Stimulated activated CD8-positive, alpha-beta memory T cell treated with anti-CD3 and anti-CD28 coated beads, Interleukin-7, amount 100 ng/mL, for 1 hour (primary cell): Measurements from ENCODE around the gene ATP5ME.
A peak's percentile ranks its signal among the peaks of the same experiment; 100 is the strongest.
"Not testable (repeated sequence)": the region's sequence is repeated elsewhere in the genome, so short reads cannot be mapped to it uniquely, and the experiment has no call there.

Experiments
- DNase-seq, 2 donors: peaks; one replicate each; pipeline ENCODE4 v3.0.0-alpha.2; 2020; ENCODE audit warnings: low read depth in 2 of 2

The ATP5ME gene

GRCh38 chr4:705278-706082 lies 31.4 kb upstream of the ATP5ME start, which contains the start of gene PCGF3:
Gene PCGF3, plus strand, starts transcription at chr4:705832. Its CDS starts 27,849 bp downstream, at chr4:733681.
- peak; percentile 92 to 96 for DNase-seq

GRCh38 chr4:704971-705277 lies 30.8 kb upstream of the ATP5ME start:
- no peak for DNase-seq

- no peak for DNase-seq
These were observed 30.3 kb upstream of the ATP5ME start for GRCh38 chr4:704198-704891.

GRCh38 chr4:703336-704197 lies 29.5 kb upstream of the ATP5ME start:
- DNase-seq = no peak

- DNase-seq = no peak
These were observed 28.6 kb upstream of the ATP5ME start for GRCh38 chr4:702618-703048.

GRCh38 chr4:700587-701264 lies 26.6 kb upstream of the ATP5ME start:
- DNase-seq = no peak

- DNase-seq = no peak
These were observed 25.9 kb upstream of the ATP5ME start for GRCh38 chr4:699816-700580.

GRCh38 chr4:694341-694940 lies 20.4 kb upstream of the ATP5ME start:
- DNase-seq = not testable (repeated sequence)

- no peak for DNase-seq
These were observed 18.9 kb upstream of the ATP5ME start for GRCh38 chr4:692771-693554.

- no peak for DNase-seq
These were observed 15.6 kb upstream of the ATP5ME start for GRCh38 chr4:689723-690122.

- DNase-seq = no peak
These were observed 15.0 kb upstream of the ATP5ME start, which contains the start of gene SLC49A3 for GRCh38 chr4:688854-689681. Gene SLC49A3, minus strand, starts transcription at chr4:689151. Its CDS starts 24 bp downstream, at chr4:689127.

GRCh38 chr4:687971-688853 lies 14.1 kb upstream of the ATP5ME start:
- DNase-seq = no peak

GRCh38 chr4:687048-687970 lies 13.2 kb upstream of the ATP5ME start:
- no peak for DNase-seq

- no peak for DNase-seq
These were observed 12.5 kb upstream of the ATP5ME start for GRCh38 chr4:686413-687040.

GRCh38 chr4:685679-686412 lies 11.8 kb upstream of the ATP5ME start:
- DNase-seq = no peak
